K562 (cell line): ENCODE data around the gene SPPL3.

ENCODE experiments used
- BRCA1 ChIP-seq, 2 experiments: fragments of 450-650 bp in 1 of 2; sonication (generic) in 1 of 2; formaldehyde crosslinking in 1 of 2; IDR thresholded peaks; 2 replicates each; pipeline versions ENCODE4 v1.5.0 to v1.6.1; 2017 to 2020; ENCODE audit warnings: mild to moderate bottlenecking in 1 of 2, missing genetic modification reagents in 1 of 2
- CHD4 ChIP-seq: fragments of 200-600 bp; sonication (generic); IDR thresholded peaks from 3 replicates; pipeline ENCODE4 v1.6.1; 2012; ENCODE audit warnings: low read depth, mild to moderate bottlenecking, mixed read lengths, low read length, inconsistent platforms; ENCODE audit not compliant: insufficient read depth, insufficient replicate concordance, poor library complexity, severe bottlenecking
- POLR2A ChIP-seq: fragments of 450-650 bp; conservative IDR thresholded peaks from 2 replicates; pipeline ENCODE4 v1.6.1; 2016
- TAF1 ChIP-seq: IDR thresholded peaks from 2 replicates; pipeline ENCODE4 v1.6.1; 2011; ENCODE audit warnings: mild to moderate bottlenecking, low read length, moderate library complexity; ENCODE audit not compliant: insufficient read depth, control insufficient read depth, severe bottlenecking; ENCODE audit errors: extremely low read depth
- ZFP36 ChIP-seq: fragments of 150-350 bp; IDR thresholded peaks from 2 replicates; pipeline ENCODE4 v1.6.1; 2018; ENCODE audit warnings: low read length, low read depth; ENCODE audit not compliant: partially characterized antibody
- ZNF324 ChIP-seq: fragments of 250-450 bp; sonication (Bioruptor Pico); IDR thresholded peaks from 2 replicates; pipeline ENCODE4 v1.4.0; 2020; ENCODE audit warnings: mild to moderate bottlenecking
- ZNF699 ChIP-seq: fragments of 250-450 bp; sonication (Bioruptor Pico); IDR thresholded peaks from 2 replicates; pipeline ENCODE4 v1.8.0; 2021; ENCODE audit warnings: mild to moderate bottlenecking, moderate library complexity; ENCODE audit not compliant: insufficient replicate concordance

GRCh38 chr12:120835304-120835612 lies 68.9 kb downstream of the SPPL3 start:
- no peak for TF ChIP-seq ZNF324
- TF ChIP-seq ZFP36: no peak
- no peak for TF ChIP-seq ZNF699
- no peak for TF ChIP-seq POLR2A
- TF ChIP-seq BRCA1 (IDR thresholded peaks at IDR 0.05): no peak
- no peak for TF ChIP-seq BRCA1 (CRISPR knock-in tag; IDR thresholded peaks at IDR 0.05)
- TF ChIP-seq CHD4: no peak
- TF ChIP-seq TAF1: no peak
